COR-L47 (cell line): ENCODE results near the gene CCDC14.
A peak's percentile ranks its signal among the peaks of the same experiment; 100 is the strongest.
"Not testable (repeated sequence)": the region's sequence is repeated elsewhere in the genome, so short reads cannot be mapped to it uniquely, and the experiment has no call there.

ENCODE experiments used
- DNase-seq: peaks from one replicate; lab custom pipeline; 2025; lab: John Stamatoyannopoulos, UW

Gene CCDC14

GRCh38 chr3:123899300-123899865 lies 61.6 kb downstream of the CCDC14 start:
- no peak for DNase-seq

GRCh38 chr3:123893012-123893411 lies 68.0 kb downstream of the CCDC14 start:
- no peak for DNase-seq

GRCh38 chr3:123892195-123892594 lies 68.8 kb downstream of the CCDC14 start:
- no peak for DNase-seq

DNA sequence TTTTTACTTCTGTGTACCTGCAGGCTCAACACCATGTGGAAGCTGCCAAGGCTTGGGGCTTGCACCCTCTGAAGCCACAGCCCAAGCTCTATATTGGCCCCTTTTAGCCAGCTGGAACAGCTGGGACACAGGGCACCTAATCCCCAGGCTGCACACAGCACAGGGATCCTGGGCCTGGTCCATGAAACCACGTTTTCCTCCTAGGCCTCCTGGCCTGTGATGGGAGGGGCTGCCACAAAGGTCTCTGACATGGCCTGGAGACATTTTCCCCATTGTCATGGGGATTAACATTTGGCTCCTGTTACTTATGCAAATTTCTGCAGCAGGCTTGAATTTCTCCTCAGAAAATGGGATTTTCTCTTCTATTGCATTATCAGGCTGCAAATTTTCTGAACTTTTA lies 70.0 kb downstream of the CCDC14 start:
- DNase-seq = not testable (repeated sequence)

GRCh38 chr3:123890162-123890561 lies 70.9 kb downstream of the CCDC14 start:
- not testable (repeated sequence) for DNase-seq

DNA sequence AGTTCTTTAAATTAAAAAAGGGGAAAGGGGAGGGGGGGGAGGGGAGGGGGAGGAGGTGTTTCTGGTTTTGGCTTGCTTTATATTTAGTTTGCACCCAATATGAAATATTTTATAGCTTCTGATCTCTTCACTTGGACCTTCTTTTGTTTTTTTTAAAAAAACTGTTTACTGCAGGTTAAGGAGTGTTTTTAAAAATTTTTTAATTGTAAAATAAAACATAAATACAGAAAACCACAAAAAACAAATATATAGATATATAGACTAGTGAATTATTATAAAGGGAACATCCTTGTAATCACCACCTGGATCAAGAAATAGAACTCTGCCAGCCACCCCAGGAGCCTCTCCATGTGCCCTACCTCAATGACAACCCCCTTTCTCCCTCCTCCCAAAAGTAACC lies 76.0 kb downstream of the CCDC14 start:
- no peak for DNase-seq

DNA sequence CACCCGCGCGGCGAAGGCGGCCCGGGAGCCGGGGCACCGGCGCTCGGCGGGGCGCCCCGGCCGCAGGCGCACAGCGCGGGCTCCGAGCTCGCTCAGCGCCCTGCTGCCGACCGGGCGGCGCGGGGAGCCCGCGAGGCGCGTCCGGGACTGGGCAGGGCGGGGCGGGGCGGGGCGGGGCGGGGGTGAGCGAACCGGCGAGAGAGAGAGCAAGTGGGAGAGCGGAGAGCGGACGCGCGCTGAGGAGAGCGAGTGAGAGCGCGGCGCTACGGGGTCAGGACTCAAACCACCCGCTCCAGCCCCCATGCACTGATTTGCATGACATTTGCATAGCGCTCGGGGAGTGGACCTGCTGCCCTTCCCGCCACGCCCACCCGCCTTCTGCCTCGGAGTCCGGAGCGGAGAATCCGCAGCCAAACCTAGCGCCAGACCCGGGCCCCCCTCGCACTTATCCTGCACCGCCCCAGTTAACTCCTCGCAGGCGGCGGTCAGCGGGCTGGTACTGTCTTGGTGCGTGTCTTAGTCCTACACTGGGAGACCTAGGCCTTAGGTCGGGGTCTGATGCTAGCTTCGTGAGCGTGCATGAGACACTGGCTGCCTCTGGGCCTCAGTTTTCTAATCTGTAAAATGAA lies 76.7 kb downstream of the CCDC14 start, which contains the start of gene MYLK:
Gene MYLK, minus strand, starts transcription at position 130 of the 629 bp plus-strand sequence. CDS start 90,491 bp downstream, outside the sequence.
- DNase-seq = peak; percentile 72

DNA sequence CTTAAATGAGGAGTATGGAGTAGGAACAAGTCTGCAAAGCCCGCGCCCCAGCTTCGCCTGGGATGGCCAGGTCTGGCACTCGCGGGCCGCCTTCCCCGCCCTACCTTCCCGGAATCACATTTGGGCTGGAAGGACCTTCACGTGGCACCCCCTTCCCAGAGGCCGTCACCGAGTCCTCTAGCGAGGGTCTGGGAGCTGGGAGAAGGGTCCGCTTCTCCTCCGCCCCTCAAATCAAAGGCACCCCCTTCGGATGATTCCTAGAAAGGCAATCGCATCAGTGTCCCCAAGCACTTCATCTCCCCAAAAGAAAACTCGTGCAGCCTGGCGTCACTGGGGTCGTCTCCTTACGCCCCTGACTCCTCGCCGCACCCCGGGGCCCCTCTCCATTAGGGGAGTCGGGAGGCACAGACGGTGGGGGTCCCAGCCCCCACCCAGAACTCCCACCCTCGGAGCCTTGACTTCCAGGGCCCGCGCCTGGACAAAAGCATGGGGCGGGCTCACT lies 77.3 kb downstream of the CCDC14 start:
- no peak for DNase-seq

GRCh38 chr3:123883111-123883510 lies 77.9 kb downstream of the CCDC14 start:
- DNase-seq = peak; percentile 22

- peak; percentile 2 for DNase-seq
These were observed 79.3 kb downstream of the CCDC14 start for GRCh38 chr3:123881771-123882170.

GRCh38 chr3:123880998-123881561 lies 79.9 kb downstream of the CCDC14 start:
- peak; percentile 28 for DNase-seq

GRCh38 chr3:123878807-123879206 lies 82.2 kb downstream of the CCDC14 start:
- no peak for DNase-seq

DNA sequence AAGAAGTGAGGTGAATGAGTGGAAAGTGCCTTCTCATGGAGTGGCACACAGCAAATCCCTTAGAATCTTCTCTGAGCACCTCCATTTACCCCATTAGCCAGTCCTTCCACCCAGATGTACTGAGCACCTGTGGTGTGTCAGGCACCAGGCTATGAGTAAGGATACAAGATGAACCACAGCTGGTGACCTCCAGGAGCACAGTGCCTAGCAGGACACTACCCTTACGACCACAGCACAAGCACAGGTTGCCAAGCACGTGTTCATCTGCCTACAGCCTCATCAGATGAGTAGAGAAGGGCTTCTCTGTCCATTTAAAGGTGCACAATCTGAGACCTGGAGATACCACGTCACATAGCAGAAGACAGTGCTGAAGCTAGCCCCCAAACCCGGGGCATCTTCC lies 83.1 kb downstream of the CCDC14 start:
- no peak for DNase-seq

DNA sequence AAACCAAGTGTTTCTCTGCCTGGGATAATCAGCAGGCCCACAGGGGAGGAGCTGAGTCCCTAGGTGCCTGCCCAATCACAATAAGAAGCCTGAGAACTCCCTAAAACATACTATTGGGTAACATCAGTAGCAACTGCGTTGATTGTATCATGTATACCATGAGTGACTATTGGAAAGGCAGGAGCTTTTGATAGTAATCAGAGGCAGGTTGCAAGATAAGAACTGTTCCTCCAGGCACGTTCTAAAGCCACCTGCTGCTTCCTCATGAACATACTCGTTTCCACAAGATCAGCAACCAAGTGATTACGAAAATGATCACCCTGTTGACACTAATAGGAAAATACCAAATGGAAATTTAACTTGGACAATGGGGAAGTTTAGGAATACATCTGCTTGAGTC lies 83.6 kb downstream of the CCDC14 start:
- no peak for DNase-seq

DNA sequence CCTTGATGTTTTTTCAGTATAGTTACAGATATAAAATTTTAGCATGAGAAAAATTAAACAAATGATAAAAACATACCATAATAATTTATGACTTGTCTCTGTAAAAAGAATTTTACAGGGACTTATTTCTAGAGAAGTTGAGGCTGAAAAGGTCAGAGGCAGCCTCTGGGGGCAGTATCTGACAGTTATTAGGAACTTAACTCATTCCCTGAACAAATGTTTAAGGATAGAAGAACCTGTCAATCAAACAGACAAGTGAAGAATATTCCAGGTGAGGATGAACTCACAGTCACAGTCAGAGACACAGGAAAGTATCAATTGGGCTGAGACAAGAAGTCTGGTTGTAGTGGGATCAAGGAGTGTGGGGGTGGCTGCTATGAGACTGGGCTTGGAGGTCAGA lies 84.2 kb downstream of the CCDC14 start:
- DNase-seq = peak; percentile 10

GRCh38 chr3:123872621-123873020 lies 88.4 kb downstream of the CCDC14 start:
- no peak for DNase-seq

DNA sequence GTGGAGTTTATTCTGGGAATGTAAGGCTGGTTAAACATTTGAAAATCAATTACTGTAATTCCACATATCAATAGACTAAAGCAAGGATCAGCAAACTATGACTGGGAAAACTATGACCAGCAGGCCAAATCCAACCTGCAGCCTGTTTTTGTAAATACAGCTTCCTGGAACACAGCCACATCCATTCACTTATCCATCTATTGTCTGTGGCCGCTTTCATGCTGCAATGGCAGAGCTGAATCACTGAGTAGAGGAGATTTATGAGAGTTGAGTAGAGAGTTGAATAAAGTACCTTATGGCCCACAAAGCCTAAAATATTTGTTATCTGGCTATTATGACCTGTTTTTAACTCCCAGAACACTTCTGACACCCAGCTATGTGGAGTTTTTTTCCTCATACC lies 89.1 kb downstream of the CCDC14 start:
- DNase-seq = peak; percentile 59

GRCh38 chr3:123870033-123870432 lies 91.0 kb downstream of the CCDC14 start:
- no peak for DNase-seq

GRCh38 chr3:123869165-123869564 lies 91.9 kb downstream of the CCDC14 start:
- no peak for DNase-seq

- no peak for DNase-seq
These were observed 96.3 kb downstream of the CCDC14 start for GRCh38 chr3:123864706-123865105.
